GM19239 (cell line): ENCODE measurements around the gene VPS13D.
"Not testable (repeated sequence)": the region's sequence is repeated elsewhere in the genome, so short reads cannot be mapped to it uniquely, and the experiment has no call there.

Experiments
- DNase-seq: peaks from one replicate; pipeline ENCODE4 v3.0.0; 2011; ENCODE audit warnings: low spot score; ENCODE audit not compliant: insufficient read length
- FAIRE-seq: peaks from 2 replicates; lab custom pipeline; 2011; peaks lifted over from hg19 to GRCh38; lab: Jason Lieb, UNC

VPS13D gene

GRCh38 chr1:12390296-12390695 is 160.5 kb downstream of the VPS13D start:
- not testable (repeated sequence) for DNase-seq, FAIRE-seq

- DNase-seq: no peak
- FAIRE-seq: no peak
Observed at GRCh38 chr1:12397462-12398450, 167.9 kb downstream of the VPS13D start.

- no peak for DNase-seq
- no peak for FAIRE-seq
Observed at GRCh38 chr1:12398479-12398878, 168.6 kb downstream of the VPS13D start.

- DNase-seq (no peak), FAIRE-seq (no peak)
Observed at GRCh38 chr1:12400027-12400693, 170.3 kb downstream of the VPS13D start.

GRCh38 chr1:12402159-12402673 is 172.4 kb downstream of the VPS13D start:
- DNase-seq (no peak), FAIRE-seq (no peak)

GRCh38 chr1:12402842-12403241 is 173.0 kb downstream of the VPS13D start:
- FAIRE-seq (no peak), DNase-seq (no peak)

- FAIRE-seq (no peak), DNase-seq (no peak)
Observed at GRCh38 chr1:12404918-12405317, 175.1 kb downstream of the VPS13D start.

- DNase-seq: no peak
Observed at GRCh38 chr1:12405325-12406210, 175.7 kb downstream of the VPS13D start.

GRCh38 chr1:12406211-12407021 is 176.6 kb downstream of the VPS13D start:
- no peak for DNase-seq
- no peak for FAIRE-seq

More at GRCh38 chr1:12405325-12406210, 175.7 kb downstream of the VPS13D start:
- FAIRE-seq: no peak

- FAIRE-seq: no peak
- no peak for DNase-seq
Observed at GRCh38 chr1:12407050-12407961, 177.5 kb downstream of the VPS13D start.

GRCh38 chr1:12407962-12408454 is 178.2 kb downstream of the VPS13D start:
- no peak for DNase-seq
- no peak for FAIRE-seq

GRCh38 chr1:12408662-12409061 is 178.8 kb downstream of the VPS13D start:
- no peak for FAIRE-seq
- no peak for DNase-seq

- DNase-seq (no peak), FAIRE-seq (no peak)
Observed at GRCh38 chr1:12409681-12410080, 179.9 kb downstream of the VPS13D start.

GRCh38 chr1:12410351-12410750 is 180.5 kb downstream of the VPS13D start:
- FAIRE-seq (no peak), DNase-seq (no peak)

GRCh38 chr1:12411098-12411497 is 181.3 kb downstream of the VPS13D start:
- FAIRE-seq (no peak), DNase-seq (no peak)

- DNase-seq: no peak
- no peak for FAIRE-seq
Observed at GRCh38 chr1:12411747-12412146, 181.9 kb downstream of the VPS13D start.

GRCh38 chr1:12412439-12412838 is 182.6 kb downstream of the VPS13D start:
- DNase-seq: no peak
- FAIRE-seq: no peak
